Renal pelvis (tissue), 4 donors: ENCODE data around the gene PRRX1. TPM values are rescaled to one million over a fixed set of nuclear protein-coding genes. Genes with fewer than 3 reads are reported as not detected.

Source experiments
- DNase-seq: peaks from one replicate; pipeline ENCODE4 v3.0.0-alpha.2; 2013
- polyA plus RNA-seq, 3 donors: library from polyadenylated mRNA; unstranded; fragments of 120-200 nt; gene quantifications; one replicate each; pipeline ENCODE4 v1.2.1, GENCODE V29; 2013; ENCODE audit not compliant: insufficient read length in 3 of 3

Gene PRRX1
- polyA plus RNA-seq, 3 donors, result 0.96 to 3.4 (median 1.2) TPM

DNA sequence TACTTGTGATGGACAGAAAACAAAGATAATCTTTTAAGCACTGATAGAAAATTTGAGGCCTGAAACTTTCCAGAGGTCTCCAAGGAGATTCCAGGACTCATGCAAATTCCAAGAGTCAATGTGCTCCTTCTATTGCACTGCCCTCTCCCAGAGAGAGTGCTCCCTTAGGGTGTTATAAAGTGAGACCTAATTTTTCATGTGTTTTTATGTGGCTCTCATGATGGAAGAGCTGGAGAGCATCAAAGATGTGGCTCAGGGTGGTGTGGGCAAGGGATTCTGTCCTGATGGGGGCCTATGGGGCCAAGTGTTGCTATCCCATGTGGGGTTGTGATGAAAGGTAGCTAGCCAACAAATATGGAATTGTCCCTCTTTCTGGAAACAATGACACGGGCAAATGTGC is 101.3 kb downstream of the PRRX1 start:
- DNase-seq, result no peak

- no peak for DNase-seq
These were observed 101.9 kb downstream of the PRRX1 start for GRCh38 chr1:170765712-170766330.

DNA sequence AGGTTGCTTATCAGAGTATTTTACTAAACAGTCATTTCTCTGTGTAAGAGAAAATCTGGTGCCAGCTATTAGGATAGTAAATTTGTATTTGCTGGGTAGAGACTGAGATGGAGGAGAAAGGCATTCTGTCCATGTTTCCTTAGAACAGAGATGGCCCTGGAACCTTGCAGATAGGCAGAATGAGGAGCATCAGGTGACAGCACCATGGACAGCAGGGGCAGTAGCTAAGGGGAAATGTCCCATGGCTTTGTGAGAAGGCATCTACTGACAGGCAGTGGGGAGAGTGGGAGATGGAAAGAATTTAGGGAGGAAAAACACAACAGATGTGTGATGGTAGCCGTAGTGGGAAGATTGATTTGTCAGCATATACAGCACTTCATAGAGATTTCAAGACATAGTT is 105.0 kb downstream of the PRRX1 start:
- DNase-seq, result no peak

- DNase-seq, result no peak
These were observed 105.8 kb downstream of the PRRX1 start for GRCh38 chr1:170769691-170770090.

DNA sequence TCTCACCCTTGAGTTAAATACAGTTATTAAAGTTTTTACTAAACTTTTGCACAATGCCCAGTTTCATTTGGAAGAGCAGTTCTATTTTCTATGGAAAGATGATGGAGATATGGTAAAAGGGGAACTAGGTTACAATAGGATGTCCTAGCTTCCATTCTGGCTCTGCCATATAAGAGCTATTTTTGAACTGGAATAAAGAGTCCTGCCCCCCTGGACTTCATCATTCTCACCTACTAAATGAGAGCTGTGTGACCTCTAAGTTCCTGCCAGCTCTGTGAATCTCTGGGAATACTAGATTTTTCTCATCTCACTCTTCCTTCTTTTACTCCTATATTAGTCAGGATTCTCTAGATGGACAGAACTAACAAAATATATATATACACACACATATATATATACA is 106.3 kb downstream of the PRRX1 start:
- no peak for DNase-seq

DNA sequence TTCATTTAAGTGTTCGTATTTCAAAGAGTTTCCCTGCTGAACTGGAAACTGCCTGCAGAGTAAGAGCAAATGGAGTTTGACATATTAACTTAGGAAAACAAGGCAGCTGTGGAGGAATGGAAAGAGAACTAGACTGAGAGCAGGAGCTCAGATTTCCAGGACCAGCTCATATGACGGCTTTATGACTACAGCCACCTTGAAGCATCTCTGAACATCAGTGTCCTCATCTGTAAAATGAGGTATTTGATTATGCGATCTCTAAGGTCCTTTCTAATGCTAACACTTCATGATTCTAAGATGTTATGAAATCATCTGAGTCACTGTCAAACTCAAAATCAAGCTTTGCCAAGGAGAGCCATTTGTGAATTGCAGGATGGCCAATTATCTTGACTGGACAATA is 112.3 kb downstream of the PRRX1 start:
- no peak for DNase-seq

DNA sequence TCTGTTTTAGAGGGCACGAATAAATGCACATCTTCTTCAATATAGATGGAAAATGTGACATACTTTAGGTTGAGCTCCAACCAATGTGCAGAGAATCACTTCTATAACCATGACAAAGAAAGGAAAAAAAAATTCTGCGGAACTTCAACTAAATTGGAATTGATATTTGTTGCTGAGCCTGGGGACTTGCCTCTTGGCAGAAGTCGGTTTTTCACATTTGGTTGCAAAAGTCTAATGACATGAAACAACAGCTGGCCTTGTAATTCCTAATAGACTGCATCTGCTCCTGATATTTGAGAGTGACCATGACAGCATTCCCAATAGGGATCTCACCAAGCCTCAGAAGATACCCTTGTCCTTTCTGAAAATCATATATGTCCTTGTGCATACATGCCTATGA is 112.8 kb downstream of the PRRX1 start:
- DNase-seq, result no peak

Other genes with a start within 250 kb of the PRRX1 start
- gene GORAB, start 132.0 kb upstream of the PRRX1 start, polyA plus RNA-seq, result 10 to 100 TPM; 18.6 to 22.7 (median 21.7) TPM